ENCODE data around the gene GPR157.
A peak's percentile ranks its signal among the peaks of the same experiment; 100 is the strongest.

DNA sequence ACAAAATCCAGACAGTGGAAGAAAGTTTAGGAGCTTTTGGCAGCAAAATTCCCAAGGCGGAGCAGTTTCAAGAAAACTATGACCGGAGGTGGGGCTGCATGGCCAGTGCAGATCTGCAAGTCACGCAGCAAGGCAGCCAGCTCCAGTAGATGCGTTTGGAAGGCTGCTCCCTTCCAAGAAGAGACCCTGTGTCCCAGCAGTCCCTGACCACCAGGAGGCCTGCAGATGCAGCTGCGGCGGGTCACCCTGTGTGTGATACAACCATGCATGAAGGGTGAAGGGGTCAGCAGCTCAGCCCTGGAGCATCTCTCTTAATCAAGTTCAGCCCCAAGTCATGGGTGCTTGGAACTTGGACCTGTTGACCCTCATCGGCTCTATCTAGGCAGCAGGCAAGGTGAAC is 29.3 kb downstream of the GPR157 start:
- TF ChIP-seq, protein P1, sequence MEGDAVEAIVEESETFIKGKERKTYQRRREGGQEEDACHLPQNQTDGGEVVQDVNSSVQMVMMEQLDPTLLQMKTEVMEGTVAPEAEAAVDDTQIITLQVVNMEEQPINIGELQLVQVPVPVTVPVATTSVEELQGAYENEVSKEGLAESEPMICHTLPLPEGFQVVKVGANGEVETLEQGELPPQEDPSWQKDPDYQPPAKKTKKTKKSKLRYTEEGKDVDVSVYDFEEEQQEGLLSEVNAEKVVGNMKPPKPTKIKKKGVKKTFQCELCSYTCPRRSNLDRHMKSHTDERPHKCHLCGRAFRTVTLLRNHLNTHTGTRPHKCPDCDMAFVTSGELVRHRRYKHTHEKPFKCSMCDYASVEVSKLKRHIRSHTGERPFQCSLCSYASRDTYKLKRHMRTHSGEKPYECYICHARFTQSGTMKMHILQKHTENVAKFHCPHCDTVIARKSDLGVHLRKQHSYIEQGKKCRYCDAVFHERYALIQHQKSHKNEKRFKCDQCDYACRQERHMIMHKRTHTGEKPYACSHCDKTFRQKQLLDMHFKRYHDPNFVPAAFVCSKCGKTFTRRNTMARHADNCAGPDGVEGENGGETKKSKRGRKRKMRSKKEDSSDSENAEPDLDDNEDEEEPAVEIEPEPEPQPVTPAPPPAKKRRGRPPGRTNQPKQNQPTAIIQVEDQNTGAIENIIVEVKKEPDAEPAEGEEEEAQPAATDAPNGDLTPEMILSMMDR (IDR thresholded peaks at IDR 0.05; ENCODE audit: low read depth, low read length) = peak; percentile 2
- TF ChIP-seq, protein P2, sequence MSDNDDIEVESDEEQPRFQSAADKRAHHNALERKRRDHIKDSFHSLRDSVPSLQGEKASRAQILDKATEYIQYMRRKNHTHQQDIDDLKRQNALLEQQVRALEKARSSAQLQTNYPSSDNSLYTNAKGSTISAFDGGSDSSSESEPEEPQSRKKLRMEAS (IDR thresholded peaks at IDR 0.05; ENCODE audit: low read depth, low read length) = no peak
- no peak for TF ChIP-seq POLR2A (IDR thresholded peaks at IDR 0.05; ENCODE audit: extremely low read depth, insufficient read length)
